SKM-1 (cell line): ENCODE results near the gene LAMC3.

Experiments used
- DNase-seq: peaks from one replicate; lab custom pipeline; 2025; ENCODE audit not compliant: unreplicated experiment; lab: John Stamatoyannopoulos, UW

LAMC3 gene

DNA sequence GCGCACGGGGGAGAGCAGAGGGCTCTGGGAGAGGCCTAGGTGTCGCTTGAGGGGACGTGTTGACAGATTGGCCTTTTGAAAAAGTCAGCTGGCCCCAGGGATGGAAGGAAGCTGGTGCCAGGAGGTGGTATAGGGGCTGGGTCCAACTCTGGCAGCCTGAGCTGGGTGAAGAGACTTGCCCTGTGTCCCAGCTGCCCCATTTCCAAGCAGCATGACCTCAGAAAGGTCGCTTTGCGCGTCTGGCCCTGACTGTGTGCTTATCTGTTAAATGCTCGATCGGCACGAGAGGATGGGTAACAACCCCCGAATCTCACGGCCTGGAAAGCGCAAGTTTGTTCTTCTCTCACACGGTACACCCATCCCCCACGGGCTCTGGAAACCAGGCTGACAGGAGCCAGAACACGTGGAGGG, 31.2 kb upstream of the LAMC3 start:
- DNase-seq, result no peak

DNA sequence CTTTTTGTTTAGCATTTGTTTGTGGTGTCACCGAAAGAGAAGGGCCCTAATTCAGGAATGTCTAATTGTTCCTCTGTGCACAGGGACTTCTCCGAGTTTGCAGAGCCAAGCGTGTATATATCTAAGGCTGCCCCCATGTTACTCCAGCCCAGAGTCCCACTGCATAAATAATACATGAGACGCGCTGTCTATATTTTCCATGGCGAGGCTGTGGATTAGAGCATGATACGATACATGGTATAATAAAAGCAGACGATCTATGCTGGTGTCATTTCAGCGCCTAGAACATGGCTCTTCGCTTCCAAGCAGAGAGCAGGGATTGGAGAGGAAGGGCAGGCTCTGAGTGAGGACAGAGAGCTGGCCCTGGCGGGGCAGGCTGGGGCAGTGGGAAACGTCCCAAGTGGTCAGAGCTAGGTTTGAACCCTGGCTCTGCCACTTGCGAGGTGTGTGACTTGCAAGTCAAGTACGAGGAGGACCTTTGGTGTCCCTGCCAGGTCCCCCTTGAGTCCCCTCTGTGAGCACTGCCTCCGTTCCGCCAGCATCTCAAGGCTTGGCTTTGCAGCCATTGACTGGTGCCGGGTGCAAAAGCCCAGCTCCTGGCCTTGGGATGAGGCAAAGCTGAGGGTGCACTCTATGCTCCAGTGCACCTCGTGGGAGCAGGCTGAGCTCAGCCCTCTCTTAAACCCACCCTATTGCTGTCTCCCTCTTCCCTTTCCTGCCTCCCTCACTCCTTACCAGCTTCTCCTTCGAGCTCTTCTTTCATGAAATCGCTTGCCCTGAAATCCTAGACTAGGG, 29.2 kb upstream of the LAMC3 start:
- no peak for DNase-seq

DNA sequence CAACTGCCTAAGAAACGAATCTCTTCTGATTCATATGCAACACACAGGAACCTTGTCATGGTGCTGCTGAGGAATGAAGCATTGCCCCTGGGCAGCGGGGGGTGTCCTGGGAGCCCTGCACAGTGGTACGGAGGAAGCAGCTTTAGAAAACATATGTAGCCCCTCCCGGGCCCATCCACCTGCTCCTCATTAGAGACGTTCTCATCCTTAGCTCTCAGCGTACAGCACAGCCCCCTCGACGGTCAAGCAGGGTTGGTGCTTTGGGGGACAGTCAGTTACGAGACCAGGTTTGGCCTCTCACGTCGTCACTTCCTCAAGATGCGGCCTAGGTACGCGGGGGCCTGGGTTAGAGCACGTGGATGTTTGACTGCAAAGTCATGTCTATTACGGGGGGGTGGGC, 28.4 kb upstream of the LAMC3 start:
- DNase-seq, result no peak

DNA sequence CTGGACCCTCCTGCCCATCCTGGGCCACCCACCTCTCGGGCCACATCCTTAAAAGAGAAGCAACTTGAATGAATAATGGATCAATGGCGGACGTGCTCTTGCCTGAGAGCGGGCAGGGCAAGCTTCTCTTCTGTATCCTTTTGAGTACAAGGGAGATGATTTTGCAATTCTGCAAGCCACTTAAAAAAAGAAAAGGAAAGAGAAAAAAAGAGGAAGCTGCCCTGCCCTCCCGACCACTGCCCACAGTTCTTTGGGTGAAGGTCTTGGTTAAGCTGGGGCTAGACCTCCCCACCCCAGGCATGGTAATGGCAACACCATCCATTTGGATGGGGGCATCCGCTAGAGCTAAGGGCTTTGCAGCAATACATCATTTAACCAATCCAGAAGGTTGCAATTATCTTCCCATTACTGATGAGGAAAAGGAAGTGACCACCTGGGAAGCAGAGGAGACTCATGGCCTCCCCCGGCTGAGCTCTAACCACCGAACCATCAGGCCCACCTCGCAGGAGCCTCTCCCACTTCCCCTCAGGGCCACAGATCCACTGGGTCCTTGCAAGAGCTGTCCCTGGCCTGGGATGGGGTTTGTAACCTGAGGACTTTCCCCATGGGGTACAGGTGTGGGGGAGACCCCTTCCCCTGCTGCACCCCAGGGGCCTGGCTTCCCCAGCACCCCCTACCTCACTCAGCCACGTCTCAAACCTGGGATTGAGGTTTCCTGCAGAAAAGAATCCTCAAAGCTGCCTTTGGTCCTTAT, 27.8 kb upstream of the LAMC3 start:
- peak; percentile 72 for DNase-seq

DNA sequence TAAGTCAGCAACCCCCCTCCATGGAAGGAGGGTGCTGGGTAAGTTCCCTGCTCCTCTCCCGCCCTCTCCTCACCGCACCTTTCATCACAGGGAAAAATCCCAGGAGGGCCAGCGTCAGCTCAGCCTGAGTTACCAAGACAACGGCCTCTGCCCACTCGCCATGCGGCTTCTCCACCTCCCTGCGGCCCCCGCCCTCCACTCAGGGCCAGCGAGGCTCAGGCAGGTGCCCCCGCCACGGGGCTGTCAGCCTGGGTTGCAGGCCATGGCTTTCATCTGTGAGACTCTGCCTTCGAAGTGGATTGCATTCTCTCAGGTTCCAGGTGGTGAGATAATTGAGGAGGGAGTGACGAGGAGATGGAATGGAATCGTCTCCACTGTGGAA, 27.2 kb upstream of the LAMC3 start:
- no peak for DNase-seq

DNA sequence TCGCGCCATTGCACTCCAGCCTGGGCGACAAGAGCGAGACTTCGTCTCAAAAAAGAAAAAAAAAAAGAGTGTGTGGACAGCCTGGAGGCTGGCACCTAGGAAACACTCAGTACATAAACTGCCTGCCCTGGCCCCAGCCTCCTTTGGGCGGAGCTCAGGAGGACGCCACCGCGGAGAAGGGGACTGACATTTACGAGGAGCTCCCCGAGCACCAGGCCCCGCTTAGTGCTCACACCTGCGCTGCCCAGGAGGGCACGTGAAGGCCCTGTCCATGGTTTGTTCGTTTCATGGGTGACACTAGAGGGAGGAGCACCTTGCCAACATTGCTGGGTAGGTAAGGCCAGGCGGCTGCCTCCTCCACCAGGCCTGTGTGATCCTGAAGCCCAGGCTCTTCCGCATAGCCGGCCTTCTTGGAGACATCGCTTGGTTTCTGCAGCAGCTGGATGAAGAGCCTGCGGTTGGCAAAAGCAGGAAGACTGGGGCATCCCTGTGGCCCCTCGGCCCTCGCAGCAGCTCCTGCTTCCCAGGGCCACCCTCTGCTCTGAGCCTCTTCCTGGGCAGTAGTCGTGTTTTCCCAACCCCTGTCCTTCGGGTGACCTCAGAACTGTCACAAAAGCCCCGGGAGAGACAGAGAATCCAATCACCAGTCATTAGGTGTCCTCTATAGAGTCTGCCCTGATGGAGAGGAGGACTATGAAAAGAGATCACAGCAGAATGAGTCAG, 26.2 kb upstream of the LAMC3 start:
- DNase-seq, result no peak

DNA sequence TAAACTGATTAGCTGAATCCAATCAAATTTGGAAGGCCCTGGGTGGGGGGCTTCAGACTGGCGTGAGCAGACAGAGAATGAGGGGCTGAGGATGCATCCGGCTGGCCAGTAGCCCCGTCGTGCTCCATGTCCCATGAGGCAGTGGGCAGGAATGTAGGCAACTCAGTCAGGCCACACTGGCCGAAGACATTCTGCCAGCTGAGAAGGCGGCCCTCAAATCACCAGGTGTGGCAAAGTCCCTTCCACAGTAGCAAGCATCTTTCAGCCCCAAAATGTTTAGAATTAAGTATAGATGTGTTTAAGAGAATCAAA, 25.7 kb upstream of the LAMC3 start:
- no peak for DNase-seq

DNA sequence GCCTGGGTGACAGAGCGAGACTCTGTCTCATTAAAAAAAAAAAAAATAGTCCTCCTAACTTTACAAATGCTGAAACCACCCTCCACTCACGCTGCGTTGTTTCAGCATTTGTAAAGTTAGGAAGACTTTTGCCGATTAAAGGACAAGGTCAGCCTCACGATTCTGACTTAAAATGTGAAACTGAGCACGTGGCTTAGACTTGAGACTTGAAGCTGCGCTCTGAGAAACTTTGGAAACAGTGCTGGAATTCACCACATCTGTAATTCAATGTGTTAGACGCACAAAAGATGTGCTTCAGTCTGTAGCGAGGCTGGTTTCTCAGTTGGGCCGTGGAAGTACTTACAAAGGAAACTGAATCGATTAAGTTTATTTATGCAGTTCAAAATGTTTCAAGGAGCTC, 25.0 kb upstream of the LAMC3 start:
- no peak for DNase-seq

DNA sequence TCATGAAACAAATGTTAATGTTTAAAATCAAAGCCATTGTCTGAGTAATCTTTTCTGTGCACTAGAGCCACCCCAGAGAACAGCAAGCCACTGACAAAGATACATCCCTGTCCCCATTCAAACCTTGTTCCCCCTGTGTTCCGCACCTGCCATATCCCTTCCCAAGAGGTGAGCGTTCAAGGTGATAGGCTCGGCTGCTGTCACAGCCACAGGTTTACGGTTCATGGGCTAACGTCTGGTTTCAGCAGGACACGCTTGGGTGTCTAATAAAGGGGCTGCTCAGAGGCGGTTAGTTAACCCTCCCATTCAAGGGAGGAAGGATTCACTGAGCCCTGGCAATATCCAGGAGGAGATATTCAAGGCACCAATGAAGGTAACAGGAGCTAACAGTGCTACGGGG, 24.5 kb upstream of the LAMC3 start:
- no peak for DNase-seq

DNA sequence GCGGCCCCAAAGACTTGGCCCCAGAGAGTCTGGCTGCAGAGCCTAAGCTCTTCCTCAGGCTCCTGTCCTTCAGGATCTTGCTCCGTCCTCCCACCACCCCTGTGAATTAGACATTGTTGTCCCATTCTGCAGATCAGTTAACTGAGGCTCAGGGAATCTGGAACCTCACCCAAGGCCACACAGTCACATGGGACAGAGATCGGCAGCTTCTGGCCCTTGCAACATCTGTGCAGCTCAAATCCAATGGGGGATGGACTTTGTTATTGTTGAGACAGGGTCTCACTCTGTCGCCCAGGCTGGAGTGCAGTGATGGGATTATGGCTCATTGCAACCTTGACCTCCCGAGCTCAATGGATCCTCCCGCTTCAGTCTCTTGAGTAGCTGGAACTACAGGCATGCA, 23.9 kb upstream of the LAMC3 start:
- DNase-seq, result no peak

DNA sequence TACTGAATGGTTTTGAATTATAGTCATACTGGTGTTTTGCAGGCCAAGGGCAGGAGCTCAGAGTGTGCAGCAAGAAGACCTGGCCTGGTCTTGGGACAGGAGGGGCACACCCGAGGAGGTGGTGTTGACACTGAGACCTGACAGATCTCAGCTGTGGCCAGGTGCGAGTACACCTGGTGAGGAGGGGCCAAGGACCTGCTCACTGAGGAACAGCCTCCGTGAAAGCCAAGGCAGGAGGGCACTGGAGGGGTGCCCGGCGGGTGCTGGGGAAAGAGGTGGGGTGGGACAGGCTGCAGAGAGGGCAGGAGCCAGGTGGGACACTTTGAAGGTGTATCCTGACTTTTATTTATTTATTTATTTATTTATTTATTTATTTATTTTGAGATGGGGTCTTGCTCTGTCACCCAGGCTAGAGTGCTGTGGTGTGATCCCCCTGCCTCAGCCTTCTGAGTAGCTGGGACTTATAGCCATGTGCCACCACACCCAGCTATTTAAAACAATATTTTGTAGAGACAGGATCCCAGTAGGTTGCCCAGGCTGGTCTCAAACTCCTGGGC, 23.3 kb upstream of the LAMC3 start:
- no peak for DNase-seq

DNA sequence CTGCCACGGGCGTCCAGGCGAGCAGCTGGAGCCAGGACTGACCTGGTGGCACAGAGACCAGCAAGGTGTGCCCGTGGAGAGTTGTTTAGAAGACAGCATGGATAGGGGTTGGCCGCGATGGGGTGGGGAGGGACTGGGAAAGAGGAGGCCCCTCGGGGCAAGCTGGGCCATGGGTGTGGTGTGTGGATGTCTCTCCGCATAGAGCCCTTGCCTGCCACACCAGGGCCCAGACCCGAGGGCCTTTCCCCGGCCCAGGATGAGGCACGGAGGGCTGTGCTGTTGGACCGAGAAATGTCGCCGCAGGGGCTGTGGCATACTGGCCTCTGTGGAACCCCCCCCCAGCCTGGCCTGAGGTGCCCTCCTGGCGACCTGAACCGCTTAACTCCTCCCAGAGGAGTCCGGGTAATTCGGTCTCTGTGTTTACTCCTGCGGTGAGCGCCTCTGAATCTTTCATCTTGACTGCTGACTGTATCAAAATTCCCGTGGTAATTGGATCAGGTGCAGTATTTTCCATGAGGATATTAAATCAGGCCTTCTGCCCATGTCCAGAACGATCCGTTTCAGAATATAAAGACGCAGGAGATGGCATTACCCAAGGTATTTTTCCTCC, 22.5 kb upstream of the LAMC3 start:
- no peak for DNase-seq

DNA sequence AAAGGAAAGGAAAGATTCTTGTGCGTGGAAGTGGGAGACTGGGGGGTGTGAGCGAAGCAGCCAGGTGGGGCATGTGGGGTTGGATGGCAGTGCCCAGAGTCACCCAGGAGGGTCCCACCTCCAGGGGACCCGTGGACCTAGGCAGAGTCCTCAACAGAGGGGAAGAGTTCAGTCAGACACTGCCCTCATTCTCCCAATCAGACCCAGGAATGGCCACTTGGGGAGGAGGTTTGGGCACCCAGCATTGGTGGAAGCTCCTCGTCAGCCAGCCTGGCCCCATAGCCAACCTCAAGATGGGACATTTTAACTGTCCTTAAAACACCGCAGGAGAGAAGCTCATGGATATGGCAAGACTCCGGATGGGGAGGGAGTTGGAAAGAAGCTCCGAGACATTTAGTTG, 21.9 kb upstream of the LAMC3 start:
- DNase-seq, result no peak

DNA sequence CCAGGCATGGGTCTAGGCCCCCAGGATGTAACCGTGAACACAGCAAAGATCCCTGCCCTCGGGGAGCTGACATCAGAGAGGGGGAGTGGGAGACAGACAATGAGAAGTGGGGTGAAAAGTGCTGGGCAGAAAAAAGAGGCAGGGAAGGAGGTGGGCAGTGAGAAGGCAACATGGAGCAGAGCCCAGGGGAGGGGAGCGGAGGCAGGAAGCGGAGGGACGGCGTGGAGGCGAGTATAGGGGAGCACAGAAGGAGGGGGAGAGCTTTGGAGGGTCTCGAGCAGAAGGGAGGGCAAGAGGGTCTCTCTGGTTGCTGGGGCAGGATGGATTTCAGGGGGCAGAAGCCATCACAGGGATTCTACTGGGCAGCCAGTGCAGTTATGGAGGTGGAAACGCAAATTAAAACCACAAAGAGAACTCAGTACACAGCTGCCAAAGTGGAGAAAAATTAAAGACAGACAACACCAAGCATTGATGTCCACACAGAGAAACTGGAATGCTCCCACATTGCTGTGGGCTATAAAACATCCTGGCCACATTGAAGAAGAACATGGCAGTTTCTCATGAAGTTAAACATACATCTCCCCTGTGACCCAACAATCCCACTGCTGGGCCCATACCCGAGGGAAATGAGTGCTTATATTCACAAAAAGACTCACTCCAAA, 21.1 kb upstream of the LAMC3 start:
- DNase-seq, result no peak

DNA sequence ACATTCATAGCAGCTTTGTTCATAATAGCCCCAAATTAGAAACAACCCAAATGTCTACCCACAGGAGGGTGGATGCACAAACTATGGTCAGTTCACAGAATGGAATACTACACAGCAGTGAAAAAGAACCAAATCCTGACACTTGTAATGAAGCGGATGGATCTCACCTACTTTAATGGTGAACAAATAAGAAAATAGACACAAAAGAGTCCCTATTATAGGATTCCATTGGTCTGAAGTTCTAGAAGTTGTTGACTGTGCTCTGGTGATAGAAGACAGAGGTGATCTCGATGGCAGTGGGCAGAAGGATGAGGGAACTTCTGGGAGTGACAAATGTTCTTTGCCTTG, 20.6 kb upstream of the LAMC3 start:
- no peak for DNase-seq

DNA sequence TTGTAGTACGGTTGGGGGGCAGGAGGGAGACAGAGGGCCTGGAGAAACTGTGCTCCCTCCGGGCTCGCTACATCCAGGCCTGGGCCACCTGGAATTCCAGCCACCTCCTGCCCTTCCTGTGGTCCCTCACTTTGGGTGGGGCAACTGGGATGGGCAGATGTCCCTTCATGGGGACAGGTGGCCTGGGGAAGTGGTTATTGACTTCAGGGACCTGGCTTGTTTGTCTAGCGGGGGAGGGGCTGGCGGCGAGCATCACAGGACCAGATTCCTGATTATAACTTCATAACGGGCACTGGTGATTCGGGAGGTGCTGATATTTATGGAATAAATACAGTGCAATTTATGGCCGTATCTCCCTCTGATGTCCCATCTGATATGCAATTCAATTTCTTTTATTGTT, 20.1 kb upstream of the LAMC3 start:
- DNase-seq, result no peak

DNA sequence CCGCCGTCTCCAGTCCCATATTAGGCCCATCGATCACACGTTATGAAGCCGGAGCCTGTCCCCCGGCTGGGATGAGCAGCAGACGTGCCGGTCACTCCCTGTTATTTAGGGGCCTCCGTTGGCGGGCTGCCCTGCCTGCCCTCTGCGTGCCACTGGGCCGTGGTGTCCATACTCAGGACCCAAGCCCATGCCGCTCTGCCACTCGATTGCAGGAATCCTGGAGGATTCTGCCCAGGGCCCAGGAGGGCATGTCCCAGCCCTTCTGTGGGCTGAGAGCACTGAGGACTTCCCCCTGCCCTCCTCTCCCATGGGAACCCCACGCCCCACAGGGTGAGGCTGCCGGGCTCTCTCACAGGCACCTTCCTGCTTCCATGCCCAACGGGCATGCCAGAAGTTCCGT, 19.6 kb upstream of the LAMC3 start:
- no peak for DNase-seq

DNA sequence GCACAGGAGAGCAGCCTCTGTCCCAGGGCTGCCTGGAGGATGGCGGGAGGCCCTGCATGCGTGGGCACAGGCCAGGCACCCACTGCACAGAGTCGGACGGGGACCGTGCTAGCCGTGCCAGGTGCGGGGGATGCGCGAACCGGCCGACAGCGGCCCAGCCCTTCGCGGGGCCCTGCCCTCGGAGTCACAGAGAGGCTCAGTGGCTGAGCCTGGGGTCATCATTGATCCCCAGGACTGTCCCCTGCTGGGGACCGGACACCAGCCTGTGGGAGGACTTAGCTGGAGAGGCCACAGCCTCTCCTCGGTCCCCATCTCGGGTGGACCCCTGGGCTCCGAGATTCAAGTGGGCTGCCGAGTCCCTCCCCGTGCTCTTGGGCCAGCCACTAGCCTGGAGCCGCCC, 19.1 kb upstream of the LAMC3 start:
- no peak for DNase-seq

DNA sequence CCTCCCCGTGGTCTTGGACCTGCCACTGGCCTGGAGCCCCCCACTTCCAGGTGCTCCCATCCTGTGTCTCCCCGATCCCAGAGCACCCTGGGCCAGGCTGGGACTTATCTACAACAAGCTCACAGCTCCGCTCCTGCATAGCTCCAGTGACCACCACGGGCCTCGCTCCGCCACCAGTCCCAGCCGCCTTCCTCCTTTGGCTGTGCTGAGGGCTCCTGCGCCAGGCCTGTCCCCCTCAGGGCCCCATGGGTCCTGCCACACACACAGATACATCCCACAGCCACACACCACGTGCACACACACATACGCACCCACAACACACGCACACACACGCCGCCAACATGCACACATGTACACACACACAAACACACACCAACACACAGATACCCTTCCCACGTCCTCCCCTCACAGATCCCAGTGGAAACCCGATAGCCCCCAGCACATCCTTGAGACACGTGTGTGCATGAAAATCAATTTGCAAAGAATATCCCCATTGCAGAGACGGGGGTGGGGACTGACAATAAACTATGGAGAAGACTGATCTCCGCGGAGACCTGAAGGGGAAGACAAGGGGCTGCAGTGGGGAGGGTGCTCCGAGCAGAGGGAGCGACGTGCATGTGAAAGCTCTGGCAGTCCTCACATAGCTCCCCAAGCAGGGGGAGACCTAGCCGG, 18.5 kb upstream of the LAMC3 start:
- DNase-seq, result no peak

DNA sequence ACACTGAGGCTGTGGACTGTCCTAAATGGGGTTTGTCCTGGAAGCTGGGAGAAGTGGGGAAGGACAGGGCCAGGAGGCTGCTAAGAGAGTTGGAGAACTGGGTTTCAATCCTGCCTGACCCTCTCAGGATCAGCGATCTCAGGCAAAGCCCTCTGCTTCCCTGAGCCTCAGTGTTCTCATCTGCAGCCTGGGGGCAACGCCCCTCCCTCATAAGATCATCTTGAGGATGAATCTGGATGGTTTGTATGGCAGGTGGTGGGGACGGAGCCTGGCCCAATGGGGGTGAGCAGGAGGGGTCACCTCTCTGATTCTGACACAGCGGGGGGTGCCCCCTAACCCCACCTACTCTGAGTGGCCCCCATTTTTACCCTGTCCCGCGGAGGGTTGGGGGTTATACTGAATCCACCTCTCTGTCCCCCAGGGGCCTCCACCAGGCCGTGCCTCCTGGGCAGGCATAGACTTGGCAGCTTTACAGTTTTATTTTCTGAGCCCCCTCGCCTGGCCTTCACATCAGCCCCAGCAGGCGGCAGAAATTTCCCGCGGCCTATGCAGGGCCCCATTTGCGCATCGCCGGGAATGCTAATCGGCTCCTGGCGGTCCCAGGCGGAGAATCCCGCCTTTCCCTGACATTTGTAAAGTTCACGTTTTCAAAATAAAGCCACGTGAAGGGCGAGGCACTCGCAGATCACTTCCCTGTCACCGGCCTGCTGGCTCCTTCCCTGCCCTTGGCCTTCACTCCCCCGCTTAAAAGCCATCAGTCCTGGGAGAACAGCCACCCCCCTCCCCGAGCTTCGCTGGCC, 17.8 kb upstream of the LAMC3 start:
- no peak for DNase-seq
